PFSK-1 (cell line): Measurements from ENCODE around the gene CYP2E1.

ENCODE experiments used
- POLR2AphosphoS5 ChIP-seq: IDR thresholded peaks from 2 replicates; pipeline ENCODE4 v1.6.1; 2012; ENCODE audit warnings: low read depth, mild to moderate bottlenecking, control low read depth, low read length, moderate library complexity
- REST ChIP-seq, 2 experiments: IDR thresholded peaks; 2 replicates each; pipeline versions ENCODE4 v1.6.1 to v1.8.0; 2011 to 2012; ENCODE audit warnings: low read depth in 2 of 2, low read length in 2 of 2, control low read depth in 1 of 2, inconsistent platforms in 1 of 2, mild to moderate bottlenecking in 1 of 2, moderate library complexity in 1 of 2; ENCODE audit not compliant: insufficient read depth in 1 of 2
- SIN3A ChIP-seq: IDR thresholded peaks from 2 replicates; pipeline ENCODE4 v1.6.1; 2012; ENCODE audit warnings: mild to moderate bottlenecking, low read length, moderate library complexity, borderline replicate concordance; ENCODE audit not compliant: insufficient read depth
- TAF1 ChIP-seq: IDR thresholded peaks from 2 replicates; pipeline ENCODE4 v1.6.1; 2012; ENCODE audit warnings: low read length, control low read depth, borderline replicate concordance; ENCODE audit not compliant: insufficient read depth

- TF ChIP-seq POLR2AphosphoS5 (no peak), REST (IDR thresholded peaks at IDR 0.05; ENCODE audit: insufficient read depth in 1 of 2, low read depth in 2 of 2, low read length in 2 of 2) (no peak), SIN3A (no peak), TAF1 (no peak)
Measured at GRCh38 chr10:133534417-133534816, 7.3 kb downstream of the CYP2E1 start.
